GM19395 (cell line): ENCODE data around the gene KREMEN2.
"Not testable (repeated sequence)": the region's sequence is repeated elsewhere in the genome, so short reads cannot be mapped to it uniquely, and the experiment has no call there.

Source experiments
- ATAC-seq: cut with Tn5 transposase; IDR thresholded peaks from one replicate; pipeline ENCODE4 v1.9.1; 2021; ENCODE audit warnings: mild to moderate bottlenecking, moderate library complexity; ENCODE audit not compliant: unreplicated experiment

KREMEN2 gene, protein sequence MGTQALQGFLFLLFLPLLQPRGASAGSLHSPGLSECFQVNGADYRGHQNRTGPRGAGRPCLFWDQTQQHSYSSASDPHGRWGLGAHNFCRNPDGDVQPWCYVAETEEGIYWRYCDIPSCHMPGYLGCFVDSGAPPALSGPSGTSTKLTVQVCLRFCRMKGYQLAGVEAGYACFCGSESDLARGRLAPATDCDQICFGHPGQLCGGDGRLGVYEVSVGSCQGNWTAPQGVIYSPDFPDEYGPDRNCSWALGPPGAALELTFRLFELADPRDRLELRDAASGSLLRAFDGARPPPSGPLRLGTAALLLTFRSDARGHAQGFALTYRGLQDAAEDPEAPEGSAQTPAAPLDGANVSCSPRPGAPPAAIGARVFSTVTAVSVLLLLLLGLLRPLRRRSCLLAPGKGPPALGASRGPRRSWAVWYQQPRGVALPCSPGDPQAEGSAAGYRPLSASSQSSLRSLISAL

DNA sequence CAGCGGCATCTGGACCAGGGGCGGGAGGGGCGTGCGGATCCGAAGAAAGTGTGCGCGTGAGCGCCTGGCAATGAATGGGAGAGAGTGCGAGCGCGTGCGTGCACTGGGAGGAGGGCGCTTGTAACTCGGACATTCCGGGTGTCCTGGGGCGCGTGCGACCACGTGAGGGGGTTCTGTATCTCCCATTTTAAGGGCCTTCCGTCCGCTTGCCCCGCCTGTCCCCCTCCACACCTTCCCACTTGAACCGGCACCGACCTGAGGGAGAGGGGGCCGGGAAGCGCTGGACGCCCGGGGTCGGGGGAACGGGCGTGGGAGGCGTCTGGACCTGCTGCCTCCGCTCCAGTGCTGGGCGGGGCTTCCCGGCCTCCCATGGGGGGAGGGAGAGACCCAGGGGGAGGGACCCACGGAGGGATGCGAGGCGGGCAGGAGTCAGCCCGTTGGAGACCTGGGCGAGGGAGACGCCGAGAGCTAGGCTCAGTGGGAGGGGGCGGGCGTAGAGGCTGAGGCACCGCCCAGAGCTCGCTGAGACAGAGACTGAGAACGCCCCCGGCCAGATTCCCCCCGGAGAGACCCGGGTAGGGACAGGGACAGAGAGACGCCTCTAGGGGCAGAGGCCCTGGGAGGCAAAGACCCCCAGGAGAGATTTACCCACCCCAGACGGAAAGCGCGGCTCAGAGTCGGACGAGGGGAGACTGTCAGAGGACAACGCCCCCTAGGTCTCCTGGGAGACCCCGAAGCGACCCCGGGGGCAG is at the start of gene KREMEN2:
Gene KREMEN2, plus strand, starts transcription at position 553 of the 752 bp plus-strand sequence. CDS start 246 bp downstream, outside the sequence.
- no peak for ATAC-seq

DNA sequence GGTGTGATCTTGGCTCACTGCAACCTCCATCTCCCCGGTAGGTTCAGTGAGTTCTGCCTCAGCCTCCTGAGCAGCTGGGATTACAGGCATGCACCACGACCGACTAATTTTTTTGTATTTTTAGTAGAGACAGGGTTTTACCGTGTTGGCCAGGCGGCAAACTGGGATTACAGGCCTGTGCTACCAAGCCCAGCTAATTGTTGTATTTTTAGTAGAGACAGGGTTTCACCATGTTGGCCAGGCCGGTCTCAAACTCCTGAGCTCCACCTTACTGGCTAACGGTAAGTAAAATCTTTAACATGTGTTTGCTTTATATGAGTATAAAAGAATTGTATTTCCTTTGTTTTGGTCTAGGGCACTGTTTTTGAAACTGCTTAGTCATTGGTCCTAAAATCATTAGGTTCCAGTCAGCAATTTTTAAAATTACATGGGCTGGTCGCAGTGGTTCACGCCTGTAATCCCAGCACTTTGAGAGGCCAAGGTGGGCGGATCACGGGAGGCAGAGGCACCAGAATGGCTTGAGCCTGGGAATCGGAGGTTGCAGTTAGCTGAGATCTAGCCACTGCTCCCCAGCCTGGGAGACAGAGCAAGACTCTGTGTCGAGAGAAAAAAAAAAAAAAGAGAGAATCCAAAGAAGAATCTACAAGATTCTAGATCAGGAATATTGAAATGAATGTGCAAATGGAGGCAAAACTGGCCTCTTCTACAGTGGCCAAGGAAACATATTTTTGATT is 48.7 kb upstream of the KREMEN2 start:
- ATAC-seq: no peak

DNA sequence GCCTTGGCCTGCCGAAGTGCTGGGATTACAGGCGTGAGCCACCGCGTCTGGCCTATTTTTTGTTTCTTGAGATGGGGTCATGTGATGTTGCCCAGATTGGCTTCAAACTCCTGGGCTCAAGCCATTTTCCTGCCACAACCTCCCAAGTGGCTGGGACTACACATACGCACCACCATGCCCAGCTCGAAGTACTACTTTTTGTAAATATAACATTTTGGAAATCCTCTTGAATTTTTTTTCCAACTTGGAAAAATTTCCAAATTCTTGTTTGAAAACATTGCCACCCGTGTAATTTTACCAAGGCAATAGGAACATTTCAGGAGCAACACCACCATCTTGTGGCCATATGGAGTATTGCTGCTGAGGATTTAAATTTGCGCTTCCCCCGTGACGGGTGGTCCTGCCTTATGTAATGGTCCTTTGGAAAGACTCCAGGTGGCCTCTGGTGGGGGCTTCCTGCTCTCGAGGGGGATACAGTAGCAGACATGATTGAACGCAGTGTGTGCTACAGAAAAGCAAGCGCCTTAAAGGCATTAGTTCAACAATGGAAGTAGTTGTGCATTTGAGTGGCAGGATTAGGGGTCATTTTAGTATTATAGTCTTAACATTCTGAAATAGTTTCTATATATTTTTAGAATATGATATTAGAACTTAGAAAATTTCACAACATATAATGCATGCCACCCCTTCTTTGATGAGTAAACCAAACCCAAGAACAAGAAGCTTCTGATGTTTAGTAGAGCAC is 44.4 kb upstream of the KREMEN2 start:
- ATAC-seq: no peak

DNA sequence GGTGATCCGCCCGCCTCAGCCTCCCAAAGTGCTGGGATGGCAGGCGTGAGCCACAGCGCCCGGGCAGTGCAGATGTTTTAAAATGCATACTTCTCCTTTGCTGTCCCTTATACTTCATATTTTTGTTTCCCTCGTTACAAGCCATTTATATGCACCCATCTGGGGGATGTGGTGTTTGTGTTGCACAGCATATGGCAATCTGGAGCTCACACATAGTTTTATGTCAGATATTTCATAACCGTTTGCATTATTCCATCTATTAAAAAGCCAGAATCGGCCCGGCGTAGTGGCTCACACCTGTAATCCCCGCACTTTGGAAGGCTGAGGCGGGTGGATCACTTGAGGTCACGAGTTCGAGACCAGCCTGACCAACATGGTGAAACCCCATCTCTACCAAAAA is 40.6 kb upstream of the KREMEN2 start:
- no peak for ATAC-seq

DNA sequence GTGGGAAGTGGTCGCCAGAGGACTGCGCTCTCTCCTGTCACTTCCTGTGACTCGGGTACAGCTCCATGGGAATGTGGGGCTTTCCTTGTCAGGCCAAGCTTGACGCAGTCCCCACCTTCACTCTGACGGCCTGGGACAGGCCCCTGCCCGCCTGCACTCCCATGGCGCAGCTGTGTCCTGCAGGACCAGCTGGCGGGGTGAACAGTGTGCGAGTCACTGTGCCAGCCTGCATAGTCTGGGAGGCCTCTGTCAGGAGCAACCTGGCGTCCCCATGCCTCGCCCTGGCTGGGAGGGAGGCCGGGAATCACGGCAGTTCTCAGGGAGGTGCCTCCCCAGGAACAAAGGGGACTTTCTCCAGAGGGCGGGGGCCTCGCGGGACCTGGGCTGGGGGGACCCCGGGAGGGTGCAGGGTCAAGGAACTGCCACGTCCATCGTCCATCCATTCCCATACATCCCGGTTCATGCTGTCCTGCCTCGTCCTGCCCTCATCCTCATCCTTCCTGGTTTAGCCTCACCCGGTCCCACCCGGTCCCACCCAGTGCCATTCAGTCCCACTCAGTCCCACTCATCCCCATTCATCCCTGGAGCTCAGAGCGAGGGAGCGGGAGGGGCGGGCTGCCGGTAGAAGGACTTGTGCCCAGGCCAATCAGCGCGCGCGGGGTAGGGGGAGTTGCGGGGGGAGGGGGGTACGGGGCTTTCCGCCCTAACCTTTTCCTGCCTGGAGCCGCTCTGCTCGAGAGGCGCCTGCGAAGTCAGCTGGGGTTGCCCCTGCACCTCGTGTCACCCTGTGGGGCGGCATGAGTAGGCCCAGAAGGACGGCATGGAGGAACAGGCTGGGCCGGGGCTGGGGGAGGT is 38.9 kb upstream of the KREMEN2 start:
- ATAC-seq: no peak

DNA sequence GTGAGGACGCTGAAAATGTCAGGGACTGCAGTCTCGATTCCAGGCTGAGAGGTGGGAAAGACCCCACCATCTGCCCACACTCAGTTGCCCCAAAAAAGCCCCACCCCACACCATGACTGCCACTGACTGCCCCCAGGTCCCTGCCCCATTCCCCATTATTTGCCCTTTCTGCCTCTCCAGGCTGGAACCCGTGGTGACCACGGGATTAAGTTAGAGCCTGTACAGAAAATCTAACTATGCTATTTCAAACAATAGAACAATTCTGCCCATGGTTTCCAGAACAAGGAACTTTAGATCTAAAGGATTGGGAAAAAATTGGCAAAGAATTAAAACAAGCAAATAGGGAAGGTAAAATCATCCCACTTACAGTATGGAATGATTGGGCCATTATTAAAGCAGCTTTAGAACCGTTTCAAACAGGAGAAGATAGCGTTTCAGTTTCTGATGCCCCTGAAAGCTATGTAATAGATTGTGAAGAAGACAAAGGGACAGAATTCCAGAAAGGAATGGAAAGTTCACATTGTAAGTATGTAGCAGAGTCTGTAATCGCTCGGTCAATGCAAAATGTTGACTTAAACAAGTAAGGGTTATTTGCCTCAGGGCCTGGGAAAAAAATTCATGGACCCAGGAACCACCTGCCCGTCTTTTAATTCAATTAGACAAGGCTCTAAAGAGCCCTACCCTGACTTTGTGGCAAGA is 38.0 kb upstream of the KREMEN2 start:
- ATAC-seq: no peak

DNA sequence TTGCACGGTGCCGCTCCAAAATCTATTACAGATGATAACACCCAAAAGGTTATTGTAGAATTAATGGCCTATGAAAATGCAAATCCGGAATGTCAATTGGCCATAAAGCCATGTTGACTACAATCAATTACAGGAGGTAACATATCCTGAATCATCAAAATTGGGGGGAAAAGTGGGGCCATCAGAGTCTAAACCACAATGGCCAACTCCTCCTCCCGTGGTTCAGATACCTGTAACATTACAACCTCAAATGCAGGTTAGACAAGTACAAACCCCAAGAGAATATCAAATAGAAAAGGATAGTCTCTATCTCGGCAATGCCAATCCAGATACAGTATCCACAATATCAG is 37.5 kb upstream of the KREMEN2 start:
- no peak for ATAC-seq

DNA sequence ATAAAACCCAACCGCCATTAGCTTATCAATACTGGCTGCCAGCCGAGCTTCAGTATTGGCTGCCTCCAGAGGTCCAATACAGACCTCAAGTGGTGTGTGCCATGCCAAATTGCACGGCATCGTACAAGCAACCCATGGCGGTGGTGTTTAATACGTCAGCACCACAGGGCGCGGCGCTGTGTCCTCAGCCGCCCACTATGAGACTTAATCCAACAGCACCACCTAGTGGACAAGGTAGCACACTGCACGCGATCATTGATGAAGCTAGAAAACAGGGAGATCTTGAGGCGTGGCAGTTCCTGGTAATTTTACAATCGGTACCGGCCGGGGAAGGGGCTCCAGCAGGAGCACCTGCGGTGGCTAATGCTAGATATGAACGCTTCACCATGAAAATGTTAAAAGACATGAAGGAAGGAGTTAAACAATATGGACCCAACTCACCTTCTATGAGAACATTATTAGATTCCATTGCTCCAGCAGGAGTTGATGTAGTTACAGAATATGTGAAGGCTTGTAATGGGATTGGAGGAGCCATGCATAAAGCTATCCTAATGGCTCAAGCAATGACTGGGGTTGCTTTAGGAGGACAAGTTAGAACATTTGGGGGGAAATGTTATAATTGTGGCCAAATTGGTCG is 36.9 kb upstream of the KREMEN2 start:
- ATAC-seq: peak; percentile 68

DNA sequence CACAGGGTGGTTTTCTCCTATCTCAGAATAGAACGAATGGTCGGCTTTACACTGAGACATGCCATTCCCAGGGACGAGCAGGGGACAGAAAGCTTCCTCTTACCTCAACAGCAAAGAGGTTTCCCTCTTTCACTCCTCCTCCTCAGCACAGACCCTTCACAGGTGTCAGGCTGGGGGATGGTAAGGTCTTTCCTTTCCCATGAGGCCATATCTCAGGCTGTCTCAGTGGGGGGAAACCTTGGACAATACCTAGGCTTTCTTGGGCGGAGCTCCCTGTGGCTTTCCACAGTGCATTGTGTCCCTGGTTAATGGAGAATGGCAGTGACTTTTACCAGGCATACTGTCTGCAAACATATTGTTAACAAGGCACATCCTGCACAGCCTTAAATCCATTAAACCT is 35.9 kb upstream of the KREMEN2 start:
- ATAC-seq: not testable (repeated sequence)

DNA sequence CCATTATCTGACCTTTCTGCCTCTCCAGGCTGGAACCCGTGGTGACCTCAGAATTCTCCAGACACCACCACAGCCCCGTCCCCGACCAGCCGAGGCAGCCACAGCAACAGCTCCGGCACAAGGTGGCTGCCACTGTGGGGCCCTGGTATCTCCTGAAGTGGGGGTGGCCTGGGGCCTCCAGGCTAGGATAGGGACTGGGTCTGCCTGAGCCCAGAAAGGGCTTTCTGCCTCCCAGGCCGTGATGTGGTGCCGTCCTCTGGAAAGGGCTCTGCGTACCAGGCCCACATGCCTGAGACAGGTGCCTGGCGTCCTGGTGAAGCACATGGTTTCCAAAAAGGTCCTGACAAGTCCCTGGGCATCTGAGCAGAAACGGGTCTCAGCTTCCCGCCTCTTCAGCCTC is 35.3 kb upstream of the KREMEN2 start:
- ATAC-seq: no peak

DNA sequence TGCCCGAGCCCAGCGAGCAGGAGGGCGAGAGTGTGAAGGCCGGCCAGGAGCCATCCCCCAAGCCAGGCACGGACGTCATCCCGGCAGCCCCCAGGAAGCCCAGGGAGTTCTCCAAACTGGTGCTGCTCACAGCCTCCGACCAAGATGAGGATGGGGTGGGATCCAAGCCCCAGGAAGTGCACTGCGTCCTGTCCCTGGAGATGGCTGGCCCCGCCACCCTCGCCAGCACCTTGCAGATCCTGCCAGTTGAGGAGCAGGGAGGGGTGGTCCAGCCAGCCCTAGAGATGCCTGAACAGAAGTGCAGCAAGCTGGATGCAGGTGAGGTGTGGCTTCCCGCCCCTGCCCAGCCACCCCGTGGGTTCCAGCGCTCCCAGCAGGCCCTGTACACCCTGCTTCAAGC is 34.4 kb upstream of the KREMEN2 start:
- ATAC-seq: no peak

DNA sequence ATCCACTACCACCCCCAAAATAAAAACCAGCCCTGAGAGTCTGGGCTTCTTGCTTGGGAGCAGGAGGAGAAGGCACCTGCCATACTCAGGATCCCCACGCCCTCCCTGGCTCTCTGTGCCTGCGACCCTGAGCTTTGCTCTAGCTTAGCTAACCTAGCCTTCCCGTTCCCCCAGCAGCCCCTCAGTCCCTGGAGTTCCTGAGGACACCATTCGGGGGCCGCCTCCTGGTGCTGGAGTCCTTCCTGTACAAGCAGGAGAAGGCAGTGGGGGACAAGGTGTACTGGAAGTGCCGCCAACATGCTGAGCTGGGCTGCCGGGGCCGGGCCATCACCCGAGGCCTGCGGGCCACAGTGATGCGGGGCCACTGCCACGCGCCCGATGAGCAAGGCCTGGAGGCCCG is 33.8 kb upstream of the KREMEN2 start:
- ATAC-seq: no peak

DNA sequence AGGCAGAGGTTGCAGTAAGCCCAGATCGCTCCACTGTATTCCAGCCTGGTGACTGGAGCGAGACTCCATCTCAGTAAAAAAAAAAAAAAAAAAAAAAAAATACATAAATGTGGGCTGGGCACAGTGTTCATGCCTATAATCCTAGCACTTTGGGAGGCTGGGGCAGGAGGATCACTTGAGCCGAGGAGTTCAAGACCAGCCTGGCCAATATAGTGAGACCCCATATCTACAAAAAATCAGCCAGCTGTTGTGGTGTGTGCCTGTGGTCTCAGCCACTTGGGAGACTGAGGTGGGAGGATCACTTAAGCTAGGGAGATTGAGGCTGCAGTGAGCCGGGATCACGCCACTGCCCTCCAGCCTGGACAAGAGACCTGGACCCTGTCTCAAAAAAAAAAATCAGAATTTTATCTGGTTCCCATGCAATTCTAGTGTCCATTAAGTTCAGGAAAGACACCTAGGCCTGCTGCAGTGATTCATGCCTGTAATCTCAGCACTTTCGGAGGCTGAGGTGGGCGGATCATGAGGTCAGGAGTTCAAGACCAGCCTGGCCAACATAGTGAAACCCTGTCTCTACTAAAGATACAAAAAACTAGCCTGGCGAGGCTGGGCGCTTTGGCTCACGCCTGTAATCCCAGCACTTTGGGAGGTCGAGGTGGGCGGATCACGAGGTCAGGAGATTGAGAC is 32.7 kb upstream of the KREMEN2 start:
- not testable (repeated sequence) for ATAC-seq

DNA sequence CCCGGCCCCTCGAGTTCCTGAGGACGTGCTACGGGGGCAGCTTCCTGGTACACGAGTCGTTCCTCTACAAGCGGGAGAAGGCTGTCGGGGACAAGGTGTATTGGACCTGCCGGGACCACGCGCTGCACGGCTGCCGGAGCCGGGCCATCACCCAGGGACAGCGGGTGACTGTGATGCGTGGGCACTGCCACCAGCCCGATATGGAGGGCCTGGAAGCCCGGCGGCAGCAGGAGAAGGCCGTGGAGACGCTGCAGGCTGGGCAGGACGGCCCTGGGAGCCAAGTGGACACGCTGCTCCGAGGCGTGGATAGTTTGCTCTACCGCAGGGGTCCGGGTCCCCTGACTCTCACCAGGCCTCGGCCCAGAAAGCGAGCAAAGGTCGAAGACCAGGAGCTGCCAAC is 30.9 kb upstream of the KREMEN2 start:
- no peak for ATAC-seq

DNA sequence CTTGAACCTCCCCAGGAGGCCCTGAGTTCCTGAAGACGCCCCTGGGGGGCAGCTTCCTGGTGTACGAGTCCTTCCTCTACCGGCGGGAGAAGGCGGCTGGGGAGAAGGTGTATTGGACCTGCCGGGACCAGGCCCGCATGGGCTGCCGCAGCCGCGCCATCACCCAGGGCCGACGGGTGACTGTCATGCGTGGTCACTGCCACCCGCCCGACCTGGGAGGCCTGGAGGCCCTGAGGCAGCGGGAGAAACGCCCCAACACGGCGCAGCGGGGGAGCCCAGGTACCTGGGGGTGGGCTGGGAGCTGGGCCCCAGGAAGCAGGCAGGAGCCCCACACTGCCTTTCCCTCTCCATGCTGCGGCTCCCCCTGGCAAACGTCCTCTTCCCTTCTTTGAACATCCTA is 30.4 kb upstream of the KREMEN2 start:
- no peak for ATAC-seq

DNA sequence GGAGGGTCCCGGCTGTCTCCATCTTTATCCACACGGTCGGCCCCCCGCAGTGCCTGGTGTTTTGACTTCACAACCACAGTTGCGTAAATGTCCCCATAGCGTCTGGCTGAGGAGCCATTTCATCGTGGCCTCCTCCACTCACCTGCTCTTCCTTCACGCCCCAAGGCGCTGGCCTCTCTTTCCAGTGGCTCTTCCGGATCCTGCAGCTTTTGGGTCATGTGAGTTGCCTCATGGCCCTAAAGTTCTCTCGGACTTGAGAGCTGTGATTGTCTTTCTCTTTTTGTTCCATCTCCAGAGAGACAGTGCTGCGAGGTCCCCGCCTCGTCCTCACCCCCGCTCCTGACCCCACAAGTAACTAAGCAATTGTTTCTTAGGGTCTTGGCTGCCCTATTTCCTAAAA is 29.6 kb upstream of the KREMEN2 start:
- no peak for ATAC-seq

DNA sequence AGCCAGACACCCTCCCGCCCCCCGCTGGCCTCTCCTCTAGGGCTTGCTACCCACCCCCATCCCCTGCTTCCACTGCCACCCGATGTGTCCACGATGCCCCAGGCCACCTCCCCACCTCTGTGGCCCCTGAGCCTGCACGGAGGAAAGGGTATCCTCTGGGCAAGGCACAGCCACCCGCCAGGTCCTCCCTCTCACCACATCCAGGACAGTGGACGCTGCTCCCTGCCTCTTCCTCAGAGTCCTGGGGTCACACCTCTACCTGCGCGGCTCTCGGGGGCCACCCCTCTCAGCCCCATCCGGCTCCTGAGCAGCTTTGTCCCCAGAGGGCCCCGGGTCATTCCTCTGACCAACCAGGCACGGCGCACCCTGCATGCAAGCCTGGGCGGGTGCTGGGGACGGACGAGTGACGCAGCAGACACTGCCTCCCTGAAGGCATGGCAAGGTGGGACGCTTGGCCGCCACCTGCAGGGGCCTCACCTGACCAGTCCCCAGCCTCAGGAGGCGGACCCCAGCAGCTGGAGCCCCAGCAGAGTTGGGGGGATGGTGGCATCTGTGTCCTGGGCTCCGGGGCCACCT is 27.6 kb upstream of the KREMEN2 start:
- ATAC-seq: no peak

DNA sequence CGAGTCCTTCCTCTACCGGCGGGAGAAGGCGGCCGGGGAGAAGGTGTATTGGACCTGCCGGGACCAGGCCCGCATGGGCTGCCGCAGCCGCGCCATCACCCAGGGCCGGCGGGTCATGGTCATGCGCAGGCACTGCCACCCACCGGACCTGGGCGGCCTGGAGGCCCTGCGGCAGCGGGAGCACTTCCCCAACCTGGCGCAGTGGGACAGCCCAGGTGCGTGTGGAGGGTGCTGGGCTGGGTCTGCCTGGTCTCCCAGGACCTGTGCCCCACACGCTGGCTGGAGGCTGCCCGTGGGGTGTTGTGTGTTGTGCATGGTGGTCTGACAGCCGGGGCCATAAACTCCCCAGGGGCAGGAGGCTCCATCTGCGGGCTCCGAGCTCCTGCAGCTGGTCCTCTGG is 26.9 kb upstream of the KREMEN2 start:
- no peak for ATAC-seq
